HEK293 (cell line): Measurements from ENCODE around the gene ZNF670.

Experiments used
- CTCF ChIA-PET: fragments of 350-600 bp; formaldehyde crosslinking; extraction: SDS; loops from one replicate; lab custom pipeline; 2021; ENCODE audit warnings: antibody characterized with exemption; lab: Yijun Ruan, JAX
- POLR2A ChIA-PET: fragments of 300-600 bp; formaldehyde crosslinking; extraction: SDS; loops from one replicate; lab custom pipeline; 2020; ENCODE audit warnings: antibody characterized with exemption, inconsistent platforms; lab: Yijun Ruan, JAX
- H3K27ac ChIP-seq: fragments of 200-500 bp; sonication (Bioruptor generic); 2 replicates; pipeline ENCODE4 v1.5.1; 2014; ENCODE audit warnings: low read depth, low read length, control low read depth, inconsistent platforms; ENCODE audit errors: extremely low read depth
- H3K36me3 ChIP-seq, 2 experiments: fragments of 200-500 bp in 1 of 2; sonication (Bioruptor generic) in 1 of 2; 1 replicate in 1 of 2; 2 replicates in 1 of 2; pipeline ENCODE4 v1.5.1; 2014 to 2017; ENCODE audit warnings: inconsistent platforms in 2 of 2, low read length in 2 of 2; ENCODE audit not compliant: control insufficient read depth in 2 of 2, insufficient read depth in 1 of 2
- H3K4me1 ChIP-seq: fragments of 200-500 bp; sonication (Bioruptor generic); 2 replicates; pipeline ENCODE4 v1.5.1; 2014; ENCODE audit warnings: mild to moderate bottlenecking, low read length, inconsistent platforms; ENCODE audit not compliant: control insufficient read depth, insufficient read depth
- H3K4me3 ChIP-seq: 2 replicates; pipeline ENCODE4 v1.5.1; 2011; ENCODE audit warnings: low read depth, mild to moderate bottlenecking, control low read depth, low read length, moderate library complexity
- H3K9me3 ChIP-seq: fragments of 200-500 bp; sonication (Bioruptor generic); 2 replicates; pipeline ENCODE4 v1.5.1; 2014; ENCODE audit warnings: low read depth, low read length, inconsistent platforms; ENCODE audit not compliant: control insufficient read depth, insufficient read depth
- EGR2 ChIP-seq: fragments of 450-650 bp; formaldehyde crosslinking; IDR thresholded peaks from 2 replicates; pipeline ENCODE4 v1.5.1; 2016; ENCODE audit warnings: low read depth, missing biosample characterization, missing genetic modification characterization
- GLI2 ChIP-seq: fragments of 450-650 bp; formaldehyde crosslinking; IDR thresholded peaks from 2 replicates; pipeline ENCODE4; 2017; ENCODE audit warnings: missing biosample characterization, missing genetic modification characterization, low read depth, borderline replicate concordance
- GLIS2 ChIP-seq: fragments of 450-650 bp; formaldehyde crosslinking; IDR thresholded peaks from 2 replicates; pipeline ENCODE4 v1.5.1; 2016; ENCODE audit warnings: missing biosample characterization, missing genetic modification characterization
- MYNN ChIP-seq: fragments of 450-650 bp; formaldehyde crosslinking; IDR thresholded peaks from 2 replicates; pipeline ENCODE4 v1.5.1; 2016; ENCODE audit warnings: missing biosample characterization, missing genetic modification characterization, borderline replicate concordance
- MZF1 ChIP-seq: fragments of 450-650 bp; formaldehyde crosslinking; IDR thresholded peaks from 2 replicates; pipeline ENCODE4 v1.5.1; 2017; ENCODE audit warnings: missing biosample characterization, missing genetic modification characterization, borderline replicate concordance
- YY1 ChIP-seq: fragments of 450-650 bp; formaldehyde crosslinking; IDR thresholded peaks from 2 replicates; pipeline ENCODE4 v1.5.1; 2018; ENCODE audit warnings: missing biosample characterization, missing genetic modification characterization
- ZBTB17 ChIP-seq: fragments of 450-650 bp; formaldehyde crosslinking; IDR thresholded peaks from 2 replicates; pipeline ENCODE4 v1.5.1; 2016; ENCODE audit warnings: missing biosample characterization, missing genetic modification characterization
- ZNF114 ChIP-seq: fragments of 450-650 bp; formaldehyde crosslinking; IDR thresholded peaks from 2 replicates; pipeline ENCODE4 v1.5.0; 2017; ENCODE audit warnings: missing biosample characterization, missing genetic modification characterization
- ZNF138 ChIP-seq: fragments of 450-650 bp; formaldehyde crosslinking; IDR thresholded peaks from 2 replicates; pipeline ENCODE4 v1.5.1; 2016; ENCODE audit warnings: missing biosample characterization, missing genetic modification characterization, borderline replicate concordance
- ZNF155 ChIP-seq: fragments of 450-650 bp; formaldehyde crosslinking; IDR thresholded peaks from 2 replicates; pipeline ENCODE4 v1.5.1; 2016; ENCODE audit warnings: missing biosample characterization, missing genetic modification characterization
- ZNF19 ChIP-seq: fragments of 450-650 bp; formaldehyde crosslinking; IDR thresholded peaks from 2 replicates; pipeline ENCODE4; 2016; ENCODE audit warnings: missing biosample characterization, missing genetic modification characterization, low read depth
- ZNF202 ChIP-seq: fragments of 450-650 bp; formaldehyde crosslinking; IDR thresholded peaks from 2 replicates; pipeline ENCODE4 v1.5.1; 2016; ENCODE audit warnings: missing biosample characterization, missing genetic modification characterization, borderline replicate concordance
- ZNF211 ChIP-seq: fragments of 450-650 bp; formaldehyde crosslinking; IDR thresholded peaks from 2 replicates; pipeline ENCODE4 v1.5.1; 2016; ENCODE audit warnings: low read depth, missing biosample characterization, missing genetic modification characterization
- ZNF292 ChIP-seq: fragments of 450-650 bp; formaldehyde crosslinking; IDR thresholded peaks from 2 replicates; pipeline ENCODE4 v1.5.1; 2016; ENCODE audit warnings: low read depth, missing biosample characterization, missing genetic modification characterization, borderline replicate concordance
- ZNF324 ChIP-seq: fragments of 450-650 bp; formaldehyde crosslinking; IDR thresholded peaks from 2 replicates; pipeline ENCODE4 v1.5.1; 2016; ENCODE audit warnings: missing biosample characterization, missing genetic modification characterization
- ZNF416 ChIP-seq: fragments of 450-650 bp; formaldehyde crosslinking; IDR thresholded peaks from 2 replicates; pipeline ENCODE4 v1.5.1; 2016; ENCODE audit warnings: missing biosample characterization, missing genetic modification characterization
- ZNF426 ChIP-seq: fragments of 450-650 bp; formaldehyde crosslinking; IDR thresholded peaks from 2 replicates; pipeline ENCODE4 v1.5.1; 2017; ENCODE audit warnings: missing biosample characterization, missing genetic modification characterization, mild to moderate bottlenecking, inconsistent platforms, moderate library complexity
- ZNF529 ChIP-seq: fragments of 450-650 bp; formaldehyde crosslinking; IDR thresholded peaks from 2 replicates; pipeline ENCODE4 v1.5.1; 2017; ENCODE audit warnings: missing genetic modification characterization, missing biosample characterization; ENCODE audit not compliant: insufficient replicate concordance
- ZNF548 ChIP-seq: fragments of 450-650 bp; formaldehyde crosslinking; IDR thresholded peaks from 2 replicates; pipeline ENCODE4 v1.5.1; 2016; ENCODE audit warnings: missing biosample characterization, missing genetic modification characterization
- ZNF747 ChIP-seq: fragments of 450-650 bp; formaldehyde crosslinking; IDR thresholded peaks from 2 replicates; pipeline ENCODE4 v1.5.1; 2016; ENCODE audit warnings: missing biosample characterization, missing genetic modification characterization
- ZNF792 ChIP-seq: fragments of 450-650 bp; formaldehyde crosslinking; IDR thresholded peaks from 2 replicates; pipeline ENCODE4 v1.5.1; 2016; ENCODE audit warnings: missing biosample characterization, missing genetic modification characterization
- ZNF830 ChIP-seq: fragments of 450-650 bp; IDR thresholded peaks from 2 replicates; pipeline ENCODE4 v1.5.0; 2018; ENCODE audit warnings: missing biosample characterization, missing genetic modification characterization, low read depth, mild to moderate bottlenecking, moderate library complexity
- TF ChIP-seq, protein P1 (sequence below): fragments of 450-650 bp; formaldehyde crosslinking; IDR thresholded peaks from 2 replicates; pipeline ENCODE4 v1.5.1; 2016; ENCODE audit warnings: missing biosample characterization, missing genetic modification characterization, low read depth
- TF ChIP-seq, protein P2 (sequence below): fragments of 450-650 bp; formaldehyde crosslinking; IDR thresholded peaks from 2 replicates; pipeline ENCODE4 v1.5.0; 2017; ENCODE audit warnings: missing biosample characterization, missing genetic modification characterization, borderline replicate concordance

The ZNF670 gene

GRCh38 chr1:247070645-247071044, 8.0 kb downstream of the ZNF670 start:
- no peak overlapping the region for H3K4me3 ChIP-seq
- H3K36me3 ChIP-seq: peaks cover 0 to 4% of the 10 kb centered on the region in 2 experiments; a peak in 1 of 3 replicates
- no peaks in the 10 kb centered on the region for H3K9me3 ChIP-seq
- no peaks in the 10 kb centered on the region for H3K4me1 ChIP-seq
- POLR2A ChIA-PET: no interaction called here
- CTCF ChIA-PET: no interaction called here
- no peak for TF ChIP-seq MYNN (tag by site-specific recombination)
- no peak for TF ChIP-seq ZNF747
- no peak for TF ChIP-seq ZNF211 (tag by site-specific recombination)
- no peak for TF ChIP-seq ZNF324 (tag by site-specific recombination)
- TF ChIP-seq ZNF548 (tag by site-specific recombination): no peak
- TF ChIP-seq, protein P1, sequence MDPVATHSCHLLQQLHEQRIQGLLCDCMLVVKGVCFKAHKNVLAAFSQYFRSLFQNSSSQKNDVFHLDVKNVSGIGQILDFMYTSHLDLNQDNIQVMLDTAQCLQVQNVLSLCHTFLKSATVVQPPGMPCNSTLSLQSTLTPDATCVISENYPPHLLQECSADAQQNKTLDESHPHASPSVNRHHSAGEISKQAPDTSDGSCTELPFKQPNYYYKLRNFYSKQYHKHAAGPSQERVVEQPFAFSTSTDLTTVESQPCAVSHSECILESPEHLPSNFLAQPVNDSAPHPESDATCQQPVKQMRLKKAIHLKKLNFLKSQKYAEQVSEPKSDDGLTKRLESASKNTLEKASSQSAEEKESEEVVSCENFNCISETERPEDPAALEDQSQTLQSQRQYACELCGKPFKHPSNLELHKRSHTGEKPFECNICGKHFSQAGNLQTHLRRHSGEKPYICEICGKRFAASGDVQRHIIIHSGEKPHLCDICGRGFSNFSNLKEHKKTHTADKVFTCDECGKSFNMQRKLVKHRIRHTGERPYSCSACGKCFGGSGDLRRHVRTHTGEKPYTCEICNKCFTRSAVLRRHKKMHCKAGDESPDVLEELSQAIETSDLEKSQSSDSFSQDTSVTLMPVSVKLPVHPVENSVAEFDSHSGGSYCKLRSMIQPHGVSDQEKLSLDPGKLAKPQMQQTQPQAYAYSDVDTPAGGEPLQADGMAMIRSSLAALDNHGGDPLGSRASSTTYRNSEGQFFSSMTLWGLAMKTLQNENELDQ (tag by site-specific recombination): no peak
- TF ChIP-seq ZNF138 (tag by site-specific recombination): no peak
- TF ChIP-seq GLI2 (tag by site-specific recombination): no peak
- TF ChIP-seq ZNF830: no peak
- TF ChIP-seq ZNF416 (tag by site-specific recombination): no peak
- TF ChIP-seq ZNF19 (tag by site-specific recombination): no peak
- H3K27ac ChIP-seq: no peak overlapping the region

DNA sequence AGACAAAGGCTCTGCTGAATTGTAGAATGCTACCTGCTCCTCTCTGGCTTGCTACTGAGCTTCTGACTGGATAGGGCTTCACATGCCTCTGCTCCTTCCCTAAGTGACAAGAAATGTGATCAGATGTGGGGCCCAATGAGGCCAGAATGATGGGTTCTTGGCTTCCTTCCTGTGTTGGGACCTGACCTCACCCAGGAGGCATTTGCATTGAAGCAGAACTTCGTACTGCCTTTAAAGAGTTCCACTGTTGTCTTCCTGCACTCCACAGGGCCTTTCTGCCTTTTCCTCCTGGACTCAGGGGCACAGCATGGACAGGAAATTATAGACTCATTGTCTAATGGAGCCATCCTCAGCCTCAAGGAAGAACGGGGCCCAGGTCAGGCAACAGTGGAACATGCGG, 14.3 kb downstream of the ZNF670 start:
- CTCF ChIA-PET: no interaction called here
- Histone ChIP-seq H3K36me3 (no peaks in the 10 kb centered on the region), H3K4me3 (no peak overlapping the region)
- TF ChIP-seq, protein P2, sequence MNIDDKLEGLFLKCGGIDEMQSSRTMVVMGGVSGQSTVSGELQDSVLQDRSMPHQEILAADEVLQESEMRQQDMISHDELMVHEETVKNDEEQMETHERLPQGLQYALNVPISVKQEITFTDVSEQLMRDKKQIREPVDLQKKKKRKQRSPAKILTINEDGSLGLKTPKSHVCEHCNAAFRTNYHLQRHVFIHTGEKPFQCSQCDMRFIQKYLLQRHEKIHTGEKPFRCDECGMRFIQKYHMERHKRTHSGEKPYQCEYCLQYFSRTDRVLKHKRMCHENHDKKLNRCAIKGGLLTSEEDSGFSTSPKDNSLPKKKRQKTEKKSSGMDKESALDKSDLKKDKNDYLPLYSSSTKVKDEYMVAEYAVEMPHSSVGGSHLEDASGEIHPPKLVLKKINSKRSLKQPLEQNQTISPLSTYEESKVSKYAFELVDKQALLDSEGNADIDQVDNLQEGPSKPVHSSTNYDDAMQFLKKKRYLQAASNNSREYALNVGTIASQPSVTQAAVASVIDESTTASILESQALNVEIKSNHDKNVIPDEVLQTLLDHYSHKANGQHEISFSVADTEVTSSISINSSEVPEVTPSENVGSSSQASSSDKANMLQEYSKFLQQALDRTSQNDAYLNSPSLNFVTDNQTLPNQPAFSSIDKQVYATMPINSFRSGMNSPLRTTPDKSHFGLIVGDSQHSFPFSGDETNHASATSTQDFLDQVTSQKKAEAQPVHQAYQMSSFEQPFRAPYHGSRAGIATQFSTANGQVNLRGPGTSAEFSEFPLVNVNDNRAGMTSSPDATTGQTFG (tag by site-specific recombination): no peak
- TF ChIP-seq MZF1 (tag by site-specific recombination): no peak
- no peak for TF ChIP-seq GLIS2 (tag by site-specific recombination)
- TF ChIP-seq ZNF830: no peak
- no peak for TF ChIP-seq ZNF202 (tag by site-specific recombination)
- no peak for TF ChIP-seq YY1 (tag by site-specific recombination)
- TF ChIP-seq ZBTB17 (tag by site-specific recombination): no peak
- TF ChIP-seq EGR2 (tag by site-specific recombination): no peak
- no peak for TF ChIP-seq ZNF792 (tag by site-specific recombination)
- no peak for TF ChIP-seq ZNF155
- TF ChIP-seq ZNF114 (tag by site-specific recombination): no peak
- no peak for TF ChIP-seq ZNF292 (tag by site-specific recombination)
- TF ChIP-seq ZNF529 (tag by site-specific recombination): no peak
- TF ChIP-seq ZNF426 (tag by site-specific recombination): no peak
- TF ChIP-seq, all 188 proteins: peak for 0
- POLR2A ChIA-PET: no interaction called here
- Histone ChIP-seq H3K4me1 (no peaks in the 10 kb centered on the region), H3K27ac (no peak overlapping the region), H3K9me3 (no peaks in the 10 kb centered on the region)
